GM19372 (cell line): ENCODE measurements around the gene CCT6A.
"Not testable (repeated sequence)": the region's sequence is repeated elsewhere in the genome, so short reads cannot be mapped to it uniquely, and the experiment has no call there.

Source experiments
- ATAC-seq: cut with Tn5 transposase; IDR thresholded peaks from one replicate; pipeline ENCODE4 v1.9.1; 2021; ENCODE audit warnings: mild to moderate bottlenecking, low read depth, moderate library complexity; ENCODE audit not compliant: unreplicated experiment

Gene CCT6A

GRCh38 chr7:56097700-56098099, 46.1 kb downstream of the CCT6A start:
- ATAC-seq = no peak

GRCh38 chr7:56098187-56099008, 46.8 kb downstream of the CCT6A start:
- not testable (repeated sequence) for ATAC-seq

GRCh38 chr7:56099653-56100052, 48.1 kb downstream of the CCT6A start:
- no peak for ATAC-seq

GRCh38 chr7:56104138-56104537, 52.6 kb downstream of the CCT6A start:
- ATAC-seq = not testable (repeated sequence)

- no peak for ATAC-seq
Observed at GRCh38 chr7:56105508-56105907, 53.9 kb downstream of the CCT6A start.

GRCh38 chr7:56106108-56107073, 54.8 kb downstream of the CCT6A start, which contains the start of gene CHCHD2:
TSS of gene CHCHD2 (minus strand) at chr7:56106476. CDS start at chr7:56106413, 63 bp downstream.
- peak; percentile 99 for ATAC-seq

GRCh38 chr7:56107954-56108258, 56.3 kb downstream of the CCT6A start:
- ATAC-seq = no peak

- ATAC-seq = no peak
Observed at GRCh38 chr7:56110611-56111010, 59.0 kb downstream of the CCT6A start.

GRCh38 chr7:56112244-56112643, 60.7 kb downstream of the CCT6A start:
- ATAC-seq = not testable (repeated sequence)
